DMS153 treated with DMSO at 0.1 percent for 48 hours (cell line): Measurements from ENCODE around the gene ZNF24.

Experiments
- DNase-seq: peaks from one replicate; lab custom pipeline; 2025; ENCODE audit not compliant: unreplicated experiment; lab: John Stamatoyannopoulos, UW

Gene ZNF24

GRCh38 chr18:35355140-35355618 is 11.0 kb upstream of the ZNF24 start:
- no peak for DNase-seq

- DNase-seq, result no peak
These were observed 8.6 kb upstream of the ZNF24 start for GRCh38 chr18:35352778-35353177.

- no peak for DNase-seq
These were observed 8.1 kb upstream of the ZNF24 start for GRCh38 chr18:35352283-35352682.

GRCh38 chr18:35348001-35348400 is 3.8 kb upstream of the ZNF24 start:
- DNase-seq, result no peak

- DNase-seq, result no peak
These were observed 1.7 kb upstream of the ZNF24 start for GRCh38 chr18:35345950-35346349.

GRCh38 chr18:35345460-35345921 is 1.3 kb upstream of the ZNF24 start:
- peak; percentile 88 for DNase-seq

- DNase-seq, result no peak
These were observed 678 bp upstream of the ZNF24 start for GRCh38 chr18:35344736-35345459.

GRCh38 chr18:35343488-35343935 is 708 bp downstream of the ZNF24 start:
- DNase-seq, result no peak

GRCh38 chr18:35337286-35337685 is 6.9 kb downstream of the ZNF24 start:
- no peak for DNase-seq

GRCh38 chr18:35335866-35336265 is 8.4 kb downstream of the ZNF24 start:
- no peak for DNase-seq

- DNase-seq, result no peak
These were observed 9.4 kb downstream of the ZNF24 start for GRCh38 chr18:35334821-35335220.

- no peak for DNase-seq
These were observed 10.0 kb downstream of the ZNF24 start for GRCh38 chr18:35334212-35334611.

- no peak for DNase-seq
These were observed 12.7 kb downstream of the ZNF24 start for GRCh38 chr18:35331367-35332087.

GRCh38 chr18:35328868-35329267 is 15.4 kb downstream of the ZNF24 start:
- DNase-seq, result no peak

- no peak for DNase-seq
These were observed 17.4 kb downstream of the ZNF24 start for GRCh38 chr18:35326695-35327387.

GRCh38 chr18:35324926-35325655 is 19.1 kb downstream of the ZNF24 start:
- DNase-seq, result no peak

GRCh38 chr18:35322486-35323458 is 21.4 kb downstream of the ZNF24 start:
- no peak for DNase-seq

- DNase-seq, result no peak
These were observed 32.7 kb downstream of the ZNF24 start for GRCh38 chr18:35311496-35311895.

GRCh38 chr18:35306588-35307250 is 37.5 kb downstream of the ZNF24 start:
- DNase-seq, result no peak
